K562 (cell line): ENCODE measurements around the gene CLCA2. TPM values are rescaled to one million over a fixed set of nuclear protein-coding genes. Genes with fewer than 3 reads are reported as not detected.

ENCODE experiments used
- ATAC-seq: fragments of 200-7000 bp; cut with Tn5 transposase; 3 replicates; pipeline ENCODE4 v1.9.1; 2020; ENCODE audit warnings: moderate library complexity
- BruUV-seq: library from RNA; stranded (reverse); fragments of 400-500 nt; replicated peaks from 2 replicates; lab custom pipeline; 2021; lab: Mats Ljungman, UMichigan
- CTCF ChIA-PET: fragments of 300-600 bp; formaldehyde crosslinking; extraction: SDS; loops from one replicate; lab custom pipeline; 2021; ENCODE audit warnings: low intra/inter-chr PET ratio; lab: Yijun Ruan, JAX
- POLR2A ChIA-PET: fragments of 300-600, 350-650 bp; sonication (Branson Sonifier 250); formaldehyde crosslinking; extraction: SDS; loops from one replicate; lab custom pipeline; 2021; ENCODE audit warnings: antibody characterized with exemption, inconsistent platforms; lab: Yijun Ruan, JAX
- DNase-seq, 4 experiments: peaks; one replicate each; pipeline versions ENCODE4 v3.0.0 to v3.0.0-alpha.2; 2011 to 2018; ENCODE audit warnings: low spot score in 3 of 4, mixed read lengths in 3 of 4; ENCODE audit errors: extremely low read depth in 1 of 4
- FAIRE-seq: peaks from 2 replicates; lab custom pipeline; 2011; peaks lifted over from hg19 to GRCh38; lab: Jason Lieb, UNC
- H2AFZ ChIP-seq: 2 replicates; pipeline ENCODE4 v1.6.0; 2011; ENCODE audit warnings: low read depth, low read length, control low read depth, inconsistent platforms
- H3K27ac ChIP-seq: fragments of 200-600 bp; 3 replicates; pipeline ENCODE4 v1.8.0; 2011; ENCODE audit warnings: low read depth, mild to moderate bottlenecking, control low read depth, inconsistent platforms, low read length, moderate library complexity, mixed read lengths; ENCODE audit errors: extremely low read depth
- H3K27me3 ChIP-seq, 2 experiments: fragments of 300-600 bp in 1 of 2; 2 replicates in 1 of 2; 3 replicates in 1 of 2; pipeline versions ENCODE4 v1.6.0 to v1.8.0; 2011; ENCODE audit warnings: inconsistent platforms in 2 of 2, low read length in 2 of 2, mild to moderate bottlenecking in 1 of 2, mixed read lengths in 1 of 2, moderate library complexity in 1 of 2; ENCODE audit not compliant: control insufficient read depth in 2 of 2, insufficient read depth in 2 of 2
- H3K36me3 ChIP-seq: fragments of 300-600 bp; 3 replicates; pipeline ENCODE4 v1.8.0; 2011; ENCODE audit warnings: mild to moderate bottlenecking, low read length, inconsistent platforms; ENCODE audit not compliant: control insufficient read depth, insufficient read depth
- H3K4me1 ChIP-seq, 2 experiments: fragments of 200-600 bp in 1 of 2; replicated peaks in 1 of 2; 2 replicates in 1 of 2; 3 replicates in 1 of 2; pipeline versions ENCODE4 v1.5.1 to v1.8.0; 2011; ENCODE audit warnings: inconsistent platforms in 2 of 2, low read length in 2 of 2, mild to moderate bottlenecking in 1 of 2, mixed read lengths in 1 of 2, moderate library complexity in 1 of 2; ENCODE audit not compliant: control insufficient read depth in 2 of 2, insufficient read depth in 2 of 2
- H3K4me2 ChIP-seq: 2 replicates; pipeline ENCODE4 v1.6.1; 2011; ENCODE audit warnings: low read length, control low read depth, inconsistent platforms, mixed read lengths; ENCODE audit not compliant: insufficient read depth
- H3K4me3 ChIP-seq: fragments of 200-600 bp; sonication (generic), shearing (Covaris generic); 2 replicates; pipeline ENCODE4 v1.5.1; 2016; ENCODE audit warnings: control low read depth, inconsistent platforms
- H3K79me2 ChIP-seq: fragments of 200-600 bp; 3 replicates; pipeline ENCODE4 v1.8.0; 2011; ENCODE audit warnings: low read length, inconsistent platforms; ENCODE audit not compliant: control insufficient read depth, insufficient read depth
- H3K9ac ChIP-seq, 2 experiments: 2 replicates each; pipeline versions ENCODE4 v1.6.0 to v1.6.1; 2011; ENCODE audit warnings: low read depth in 2 of 2, low read length in 2 of 2, control low read depth in 1 of 2, inconsistent platforms in 1 of 2, mild to moderate bottlenecking in 1 of 2, mixed read lengths in 1 of 2; ENCODE audit not compliant: insufficient read depth in 1 of 2
- H3K9me1 ChIP-seq: one replicate; pipeline ENCODE4 v1.6.0; 2011; ENCODE audit warnings: inconsistent platforms, mild to moderate bottlenecking, low read length, moderate library complexity; ENCODE audit not compliant: control insufficient read depth, insufficient read depth
- H3K9me3 ChIP-seq: replicated peaks from 2 replicates; pipeline ENCODE4 v1.5.1; 2011; ENCODE audit warnings: low read depth, low read length, inconsistent platforms; ENCODE audit not compliant: control insufficient read depth, insufficient read depth
- H4K20me1 ChIP-seq: replicated peaks from 2 replicates; pipeline ENCODE4 v1.6.1; 2011; ENCODE audit warnings: low read length, inconsistent platforms, mixed read lengths; ENCODE audit not compliant: control insufficient read depth, insufficient read depth
- MCM3 ChIP-seq: fragments of 450-650 bp; IDR thresholded peaks from 2 replicates; pipeline ENCODE4 v1.6.1; 2016
- NR2F6 ChIP-seq: fragments of 450-650 bp; formaldehyde crosslinking; IDR thresholded peaks from 2 replicates; pipeline ENCODE4 v1.4.0; 2020; ENCODE audit warnings: mild to moderate bottlenecking
- NR3C1 ChIP-seq: sonication (generic); formaldehyde crosslinking; IDR thresholded peaks from 2 replicates; pipeline ENCODE4 v1.8.1; 2022; ENCODE audit warnings: missing genetic modification reagents
- RAD51 ChIP-seq: fragments of 450-650 bp; IDR thresholded peaks from 2 replicates; pipeline ENCODE4 v1.7.1; 2016; ENCODE audit warnings: low read depth, mild to moderate bottlenecking, borderline replicate concordance
- ZNF121 ChIP-seq: sonication (generic); formaldehyde crosslinking; conservative IDR thresholded peaks from 2 replicates; pipeline ENCODE4 v1.8.0; 2022; ENCODE audit warnings: missing genetic modification reagents
- WGBS: fragments of 100-300 bp; shearing (Covaris generic); methylation state at CpG from one replicate; pipeline ENCODE4 v1.1.6; 2016; ENCODE audit warnings: low coverage, mixed read lengths; ENCODE audit not compliant: insufficient coverage; ENCODE audit errors: missing lambda C conversion rate; 5-methylcytosine and 5-hydroxymethylcytosine counted together
- in situ Hi-C: fragments of 300-500 bp; cut with MboI; formaldehyde crosslinking; loops from 4 replicates; pipeline ENCODE4 v1.15.0; 2018; ENCODE audit warnings: inconsistent platforms, mixed read lengths
- intact Hi-C: fragments of 100-400 bp; cut with micrococcal nuclease; formaldehyde crosslinking; loops from 2 replicates; pipeline ENCODE4 v1.14.2; 2022
- polyA plus RNA-seq, 8 experiments: library from polyadenylated mRNA; depleted of rRNA in 4 of 8; stranded (reverse) in 5 of 8; unstranded in 3 of 8; fragments of >200 nt; fragmentation: Nextera tagmentation in 2 of 8; fragmentation: Illumina TruSeq in 1 of 8; extraction: Ambion mirVana in 2 of 8; extraction: Trizol in 1 of 8; gene quantifications; 2 replicates each; pipeline versions ENCODE4 v1.2.1 to v1.2.3, GENCODE V29; 2011 to 2014; ENCODE audit warnings: inconsistent platforms in 1 of 8, missing spikeins in 1 of 8
- total RNA-seq, 7 experiments: library from RNA; depleted of rRNA in 6 of 7; stranded (reverse); fragments of >200 nt in 6 of 7; fragmentation: Illumina TruSeq in 2 of 7; extraction: Trizol in 2 of 7; gene quantifications; 2 replicates each; pipeline versions ENCODE4 v1.2.1 to v1.2.3, GENCODE V29; 2011 to 2021; ENCODE audit warnings: low replicate concordance in 1 of 7
- TF ChIP-seq, protein P1 (sequence below): fragments of 250-450 bp; sonication (Bioruptor Pico); IDR thresholded peaks from 2 replicates; pipeline ENCODE4 v1.5.0; 2021
- TF ChIP-seq, protein P2 (sequence below): fragments of 450-650 bp; formaldehyde crosslinking; IDR thresholded peaks from 2 replicates; pipeline ENCODE4 v1.4.0; 2020; ENCODE audit warnings: mild to moderate bottlenecking, mixed read lengths

CLCA2 gene
- total and polyA plus RNA-seq, 9 of the 15 experiments (the other 6 are each of a cell fraction or from before 2014, with no cell fraction given) = 0.03 TPM; not detected in 8

DNA sequence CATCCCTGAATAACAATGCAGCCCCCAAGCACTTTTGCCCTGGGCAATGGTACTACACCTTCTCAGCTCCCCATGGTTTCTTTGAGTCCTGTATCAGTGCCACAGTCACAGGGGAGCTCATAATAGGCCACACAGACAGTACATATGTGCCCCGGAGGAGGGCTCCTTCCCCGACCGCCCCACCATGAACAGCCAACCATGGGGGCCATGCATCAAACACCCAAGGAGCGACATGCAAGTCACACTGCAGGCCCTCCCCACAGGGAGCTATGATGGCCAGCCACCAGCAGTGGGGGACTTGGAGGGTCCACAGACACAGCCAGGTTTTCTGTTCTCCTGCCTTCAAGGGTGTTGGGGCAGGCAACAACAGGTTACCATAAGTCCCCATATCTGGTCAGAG lies 13.1 kb upstream of the CLCA2 start:
- Histone ChIP-seq H3K36me3 (no peaks in the 10 kb centered on the region), H3K27ac (no peak overlapping the region), H3K4me1 (peaks cover 0 to 8% of the 10 kb centered on the region in 2 experiments; a peak in 2 of 5 replicates), H3K4me2 (no peak overlapping the region), H3K27me3 (peaks cover 0 to 9% of the 10 kb centered on the region in 2 experiments; a peak in 2 of 5 replicates), H4K20me1 (no peaks in the 10 kb centered on the region), H3K4me3 (no peak overlapping the region), H3K79me2 (no peaks in the 10 kb centered on the region), H3K9me3 (no peaks in the 10 kb centered on the region), H3K9me1 (no peaks in the 10 kb centered on the region), H2AFZ (no peak overlapping the region), H3K9ac (no peak overlapping the region)
- in situ Hi-C loops (no loop called here), intact Hi-C loops (no loop called here)
- WGBS = 14% methylated on average over 4 of the region's 4 CpGs
- no peak for FAIRE-seq
- BruUV-seq = no TSS peak
- TF ChIP-seq ZNF121 (CRISPR knock-in tag) = no peak
- TF ChIP-seq MCM3 = no peak
- TF ChIP-seq NR2F6 (CRISPR knock-in tag) = no peak
- DNase-seq = no peak
- ChIA-PET CTCF (no interaction called here), POLR2A (interaction anchor here (0.6 to 0.7 kb wide), 2 partner anchors 57 to 1001 kb away, joined by 3 read pairs; no protein-coding TSS in a partner anchor)
- no peak for ATAC-seq

- H3K79me2 ChIP-seq = no peaks in the 10 kb centered on the region
- in situ Hi-C loops = no loop called here
- DNase-seq (peak in 1 of 4 experiments; percentile 6), FAIRE-seq (no peak), ATAC-seq (no peak; the same call in 2 of the 3 replicates)
- peaks cover 0 to 15% of the 10 kb centered on the region in 2 experiments; a peak in 2 of 5 replicates for H3K27me3 ChIP-seq
- CTCF ChIA-PET = no interaction called here
- no peaks in the 10 kb centered on the region for H3K9me1 ChIP-seq
- no peak overlapping the region for H2AFZ ChIP-seq
- peak; percentile 49; the same call in 1 of the 2 replicates for TF ChIP-seq RAD51
- TF ChIP-seq NR3C1 (CRISPR knock-in tag) = no peak
- TF ChIP-seq, protein P1, sequence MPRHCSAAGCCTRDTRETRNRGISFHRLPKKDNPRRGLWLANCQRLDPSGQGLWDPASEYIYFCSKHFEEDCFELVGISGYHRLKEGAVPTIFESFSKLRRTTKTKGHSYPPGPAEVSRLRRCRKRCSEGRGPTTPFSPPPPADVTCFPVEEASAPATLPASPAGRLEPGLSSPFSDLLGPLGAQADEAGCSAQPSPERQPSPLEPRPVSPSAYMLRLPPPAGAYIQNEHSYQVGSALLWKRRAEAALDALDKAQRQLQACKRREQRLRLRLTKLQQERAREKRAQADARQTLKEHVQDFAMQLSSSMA = no peak
- TF ChIP-seq, protein P2, sequence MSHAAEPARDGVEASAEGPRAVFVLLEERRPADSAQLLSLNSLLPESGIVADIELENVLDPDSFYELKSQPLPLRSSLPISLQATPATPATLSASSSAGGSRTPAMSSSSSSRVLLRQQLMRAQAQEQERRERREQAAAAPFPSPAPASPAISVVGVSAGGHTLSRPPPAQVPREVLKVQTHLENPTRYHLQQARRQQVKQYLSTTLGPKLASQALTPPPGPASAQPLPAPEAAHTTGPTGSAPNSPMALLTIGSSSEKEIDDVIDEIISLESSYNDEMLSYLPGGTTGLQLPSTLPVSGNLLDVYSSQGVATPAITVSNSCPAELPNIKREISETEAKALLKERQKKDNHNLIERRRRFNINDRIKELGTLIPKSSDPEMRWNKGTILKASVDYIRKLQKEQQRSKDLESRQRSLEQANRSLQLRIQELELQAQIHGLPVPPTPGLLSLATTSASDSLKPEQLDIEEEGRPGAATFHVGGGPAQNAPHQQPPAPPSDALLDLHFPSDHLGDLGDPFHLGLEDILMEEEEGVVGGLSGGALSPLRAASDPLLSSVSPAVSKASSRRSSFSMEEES (CRISPR knock-in tag) = peak; percentile 59
- WGBS = 14% methylated on average over 6 of the region's 6 CpGs
- no peak overlapping the region for H3K27ac ChIP-seq
- no peak overlapping the region for H3K4me2 ChIP-seq
- H3K9me3 ChIP-seq = no peaks in the 10 kb centered on the region
- BruUV-seq = no TSS peak
- H3K36me3 ChIP-seq = no peaks in the 10 kb centered on the region
- H4K20me1 ChIP-seq = no peaks in the 10 kb centered on the region
- POLR2A ChIA-PET = interaction anchor here (1.1 to 1.5 kb wide), 2 partner anchors 10 to 13 kb away, joined by 4 to 5 read pairs; no protein-coding TSS in a partner anchor
- no peak overlapping the region for H3K9ac ChIP-seq
- no peaks in the 10 kb centered on the region for H3K4me1 ChIP-seq
- H3K4me3 ChIP-seq = no peak overlapping the region
- intact Hi-C loops = loop anchor here (5.0 kb wide), 1 partner anchor 56 kb away; no protein-coding TSS in a partner anchor
Observed at GRCh38 chr1:86416343-86416742, 7.6 kb upstream of the CLCA2 start.
